NCI-H82 (cell line): Measurements from ENCODE around the gene EDA.
"Not testable (repeated sequence)": the region's sequence is repeated elsewhere in the genome, so short reads cannot be mapped to it uniquely, and the experiment has no call there.

Experiments
- DNase-seq: peaks from one replicate; lab custom pipeline; 2025; lab: John Stamatoyannopoulos, UW

Gene EDA

DNA sequence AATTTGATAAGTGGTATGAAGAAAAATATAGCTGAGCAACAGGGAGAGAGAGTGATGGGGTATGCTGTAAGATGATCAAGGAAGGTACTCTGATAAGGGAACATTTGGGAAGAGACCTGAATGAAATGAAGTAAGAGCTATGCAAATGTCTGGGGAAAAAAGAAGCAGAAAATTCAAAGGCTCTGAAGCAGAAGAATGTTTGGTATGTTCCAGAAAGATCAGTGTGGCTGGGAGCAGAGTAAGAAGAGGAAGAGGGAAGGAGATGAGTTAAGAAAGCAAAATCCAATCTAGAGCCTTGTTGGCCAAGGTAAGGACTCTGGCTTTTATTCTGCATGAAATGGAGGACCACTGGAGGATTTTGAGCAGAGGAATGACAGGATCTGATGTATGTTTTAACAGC lies 343.8 kb downstream of the EDA start:
- no peak for DNase-seq

DNA sequence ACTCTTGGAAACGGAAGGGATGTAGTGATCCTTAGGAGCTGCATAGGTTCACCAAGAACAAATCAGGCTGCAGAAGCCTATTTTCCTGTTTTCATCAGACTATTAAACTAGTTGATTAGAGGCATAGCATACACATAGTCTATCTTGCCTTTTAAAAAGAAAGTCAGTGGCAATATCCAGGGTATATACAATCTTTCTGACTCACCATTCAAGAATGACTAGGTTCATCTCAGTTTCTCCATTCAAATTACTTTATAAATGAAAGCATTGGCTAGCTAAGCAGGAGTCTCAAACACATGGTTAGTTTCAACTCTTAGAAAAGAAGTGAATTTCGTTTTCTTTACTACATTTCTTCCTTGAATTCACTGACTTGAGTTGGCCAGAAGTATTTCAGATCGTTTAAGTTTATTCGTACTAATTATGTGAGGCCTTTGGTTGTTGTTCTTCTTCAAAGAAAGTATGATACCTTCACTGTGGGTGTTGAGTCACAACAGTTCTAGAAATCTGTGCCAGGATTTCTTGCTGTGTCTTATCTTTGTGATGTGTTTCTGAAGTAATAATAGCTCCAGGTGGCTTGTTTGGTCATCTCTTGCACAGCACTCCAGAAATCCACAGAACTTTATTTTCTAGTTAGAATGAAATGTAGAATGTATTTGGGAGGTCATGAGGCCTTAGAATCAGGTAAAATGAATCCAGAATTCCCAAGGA lies 345.6 kb downstream of the EDA start:
- DNase-seq: no peak

DNA sequence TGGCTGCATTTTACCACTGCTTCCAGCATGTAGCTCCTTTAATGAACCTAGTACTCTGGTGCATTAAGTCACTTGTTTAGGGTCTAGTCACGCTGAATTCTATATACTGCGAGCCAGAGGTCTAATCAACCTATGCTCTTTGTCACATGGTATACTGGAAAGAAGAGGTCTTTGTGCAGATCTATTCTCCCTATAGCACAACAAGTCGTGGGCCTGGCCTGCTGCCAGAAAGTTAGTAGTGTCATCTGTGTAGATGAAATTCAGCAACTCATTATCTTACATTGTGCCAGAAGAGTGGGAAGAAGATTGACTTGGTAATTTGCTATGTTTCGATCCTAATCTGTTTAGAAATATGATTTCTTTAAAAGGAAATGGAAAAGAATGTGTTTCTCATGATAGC lies 353.0 kb downstream of the EDA start:
- DNase-seq: peak; percentile 84

DNA sequence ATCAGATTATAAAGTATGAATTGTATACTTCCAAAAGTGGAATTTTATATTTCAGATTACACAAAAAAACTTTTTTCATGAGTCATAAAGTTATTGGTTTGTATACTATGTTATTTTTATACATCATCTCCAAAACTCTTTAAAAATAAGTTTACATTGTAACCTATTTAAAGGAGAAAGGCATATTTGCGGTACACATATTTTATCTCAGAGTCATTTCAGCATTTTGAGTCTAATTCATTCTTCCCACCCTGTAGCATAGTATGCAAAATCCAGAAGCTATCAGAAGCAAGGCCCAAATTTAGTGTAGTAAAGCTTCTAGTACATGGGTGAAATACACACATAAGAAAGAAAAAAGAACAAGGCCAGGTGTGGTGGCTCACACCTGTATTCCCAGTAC lies 353.5 kb downstream of the EDA start:
- no peak for DNase-seq

DNA sequence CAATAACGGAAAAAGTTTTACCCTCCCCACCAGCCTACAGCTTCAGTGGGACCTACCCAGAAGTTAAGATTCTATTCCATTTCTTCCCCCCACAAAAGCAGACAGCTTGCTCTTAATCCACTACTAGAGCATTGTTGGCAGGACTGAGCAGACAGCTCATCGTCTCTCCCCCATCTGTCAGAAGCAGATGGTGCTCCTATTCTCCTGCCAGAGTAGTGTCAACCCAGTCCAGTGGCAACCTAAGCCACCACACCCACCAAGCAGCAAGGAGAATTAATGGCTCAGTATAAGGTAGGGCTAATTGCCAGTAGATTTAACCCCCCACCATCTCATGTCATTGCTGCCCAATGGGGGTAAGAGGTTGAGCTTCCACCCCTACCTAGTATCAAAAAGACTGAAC lies 371.8 kb downstream of the EDA start:
- DNase-seq: peak; percentile 99

DNA sequence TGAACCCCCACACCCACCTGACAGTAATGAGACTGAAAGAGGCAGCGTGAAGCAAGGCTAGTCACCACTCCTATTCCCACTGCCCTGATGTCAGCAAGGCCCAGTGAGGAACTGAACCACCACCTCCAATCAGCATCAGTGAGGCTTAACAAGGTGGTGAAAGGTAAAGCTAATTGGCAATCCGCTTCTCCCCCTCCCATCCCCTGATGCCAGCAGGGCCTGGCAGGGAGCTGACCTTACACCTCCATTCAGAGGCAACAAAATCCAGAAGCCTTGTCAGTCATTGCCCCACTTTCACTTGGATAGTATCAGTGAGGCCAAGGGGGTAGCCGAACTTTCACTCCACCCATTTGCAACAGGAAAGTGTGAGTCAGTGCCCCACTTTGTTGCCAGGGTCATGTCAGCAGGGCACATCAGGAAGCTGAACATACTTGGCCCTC lies 373.1 kb downstream of the EDA start:
- DNase-seq: peak; percentile 31

DNA sequence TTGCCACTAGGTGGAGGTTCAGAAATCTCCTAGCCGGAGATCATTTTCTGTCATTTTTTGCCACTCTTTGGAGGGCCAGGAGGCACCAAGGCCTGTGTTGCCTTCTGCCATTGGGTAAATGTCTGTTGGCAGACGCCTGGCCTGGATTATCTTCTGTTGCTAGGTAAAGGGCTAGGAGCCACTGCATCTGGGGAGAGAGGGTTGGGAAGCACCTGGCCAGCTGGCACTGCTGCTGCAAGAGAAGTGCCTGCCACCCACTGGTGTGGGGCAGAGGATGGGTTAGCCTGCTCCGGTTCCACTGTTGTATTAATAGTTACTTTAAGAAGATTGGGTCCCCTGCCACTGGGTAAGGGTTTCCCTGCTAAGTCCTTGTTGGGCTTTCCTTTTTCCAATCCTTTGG lies 375.8 kb downstream of the EDA start:
- DNase-seq: peak; percentile 58

DNA sequence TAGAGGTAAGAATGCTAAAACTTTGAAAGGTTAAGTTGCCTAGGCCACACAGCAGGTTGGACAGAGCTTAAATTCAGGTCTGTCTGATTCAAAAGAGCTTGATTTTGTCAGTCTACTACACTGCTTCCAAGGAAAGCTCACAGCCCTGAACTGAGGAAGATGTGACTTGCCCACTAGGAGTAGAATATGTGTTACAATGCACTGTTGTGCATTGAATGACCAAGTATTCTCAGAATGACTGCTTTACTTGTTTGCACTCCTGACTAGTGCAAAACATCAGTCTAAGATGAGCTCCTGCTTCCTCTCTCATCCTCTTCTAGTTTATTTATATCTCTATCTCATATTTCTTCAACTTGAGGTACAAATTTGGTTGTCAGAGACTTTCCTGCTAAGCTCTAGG lies 377.6 kb downstream of the EDA start:
- no peak for DNase-seq

DNA sequence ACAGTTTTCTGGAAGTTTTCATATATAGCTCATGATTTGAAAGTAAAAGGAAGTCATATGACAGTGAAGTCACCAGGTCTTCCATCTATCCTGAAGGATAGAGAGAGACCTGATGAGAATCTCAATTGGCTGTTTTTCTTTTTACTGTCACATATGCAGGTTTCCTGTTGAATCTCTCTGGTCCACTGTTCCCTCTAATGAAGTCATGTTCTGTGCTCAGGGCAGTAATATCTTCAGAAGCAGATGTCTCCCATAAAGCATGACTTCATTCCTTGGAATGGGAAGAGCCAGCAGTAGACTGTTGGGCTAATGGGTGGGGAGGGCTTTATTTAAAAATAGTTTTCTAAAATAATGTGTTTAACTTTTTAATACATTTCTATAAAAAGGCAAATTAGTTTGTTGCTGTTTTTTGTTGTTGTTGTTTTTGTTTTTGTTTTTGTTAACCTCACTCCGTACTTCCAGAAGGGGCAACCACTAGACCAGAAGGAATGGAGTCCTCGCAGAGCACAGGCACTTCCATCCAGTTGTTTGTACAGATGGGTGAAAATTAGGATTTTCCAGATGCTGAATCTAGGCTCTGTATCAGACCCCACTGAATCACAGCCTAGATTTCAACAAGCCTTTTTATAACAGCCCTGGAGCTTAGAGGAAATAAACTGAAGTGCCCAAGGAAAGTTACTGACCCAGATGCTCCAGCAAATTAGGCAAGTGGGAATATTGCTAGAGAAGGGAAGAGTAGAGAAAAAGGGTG lies 379.6 kb downstream of the EDA start:
- DNase-seq: no peak

DNA sequence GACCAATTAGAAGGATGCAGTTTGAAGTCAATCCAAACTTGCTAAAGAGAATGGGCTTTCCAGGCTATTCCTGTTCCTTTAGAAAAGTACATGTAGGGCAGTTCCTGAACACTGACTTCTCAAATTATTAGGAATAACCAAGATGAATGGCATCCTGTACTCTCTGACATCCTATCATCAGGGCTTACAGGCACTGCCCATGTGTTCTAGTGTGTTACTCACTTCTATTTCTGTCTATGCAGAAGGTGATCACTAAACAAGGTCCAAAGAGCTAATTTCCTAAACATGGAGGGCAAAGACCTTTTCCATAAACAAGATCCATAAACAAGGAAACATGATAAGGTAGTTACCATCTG lies 380.2 kb downstream of the EDA start:
- DNase-seq: no peak

DNA sequence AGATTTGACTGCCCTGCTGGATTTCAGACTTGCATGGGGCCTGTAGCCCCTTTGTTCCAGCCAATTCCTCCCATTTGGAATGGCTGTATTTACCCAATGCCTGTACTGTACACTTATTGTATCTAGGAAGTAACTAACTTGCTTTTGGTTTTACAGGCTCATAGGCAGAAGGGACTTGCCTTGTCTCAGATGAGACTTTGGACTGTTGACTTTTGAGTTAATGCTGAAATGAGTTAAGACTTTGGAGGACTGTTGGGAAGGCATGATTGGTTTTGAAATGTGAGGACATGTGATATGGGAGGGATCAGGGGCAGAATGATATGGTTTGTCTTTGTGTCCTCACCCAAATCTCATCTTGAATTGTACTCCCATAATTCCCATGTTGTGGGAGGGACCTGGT lies 382.4 kb downstream of the EDA start:
- not testable (repeated sequence) for DNase-seq

DNA sequence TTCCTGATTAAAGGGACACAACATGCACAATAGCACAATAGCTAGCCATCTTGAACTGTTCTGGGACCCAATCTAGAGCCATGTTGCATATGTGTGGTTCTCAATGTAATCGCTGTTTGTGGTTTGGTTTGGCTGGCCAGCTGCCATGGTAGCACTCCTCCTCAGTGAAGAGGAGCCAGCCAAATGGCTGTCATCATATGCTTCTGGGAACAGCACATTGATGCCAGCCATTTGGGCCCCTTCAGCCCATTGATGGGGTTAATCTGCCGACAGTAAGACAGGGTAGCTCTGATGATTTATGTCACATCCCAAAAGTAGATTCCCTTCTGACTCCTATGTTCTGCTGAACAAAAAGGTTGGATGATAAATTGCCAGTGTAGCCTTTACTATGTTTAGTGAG lies 385.4 kb downstream of the EDA start:
- peak; percentile 21 for DNase-seq

DNA sequence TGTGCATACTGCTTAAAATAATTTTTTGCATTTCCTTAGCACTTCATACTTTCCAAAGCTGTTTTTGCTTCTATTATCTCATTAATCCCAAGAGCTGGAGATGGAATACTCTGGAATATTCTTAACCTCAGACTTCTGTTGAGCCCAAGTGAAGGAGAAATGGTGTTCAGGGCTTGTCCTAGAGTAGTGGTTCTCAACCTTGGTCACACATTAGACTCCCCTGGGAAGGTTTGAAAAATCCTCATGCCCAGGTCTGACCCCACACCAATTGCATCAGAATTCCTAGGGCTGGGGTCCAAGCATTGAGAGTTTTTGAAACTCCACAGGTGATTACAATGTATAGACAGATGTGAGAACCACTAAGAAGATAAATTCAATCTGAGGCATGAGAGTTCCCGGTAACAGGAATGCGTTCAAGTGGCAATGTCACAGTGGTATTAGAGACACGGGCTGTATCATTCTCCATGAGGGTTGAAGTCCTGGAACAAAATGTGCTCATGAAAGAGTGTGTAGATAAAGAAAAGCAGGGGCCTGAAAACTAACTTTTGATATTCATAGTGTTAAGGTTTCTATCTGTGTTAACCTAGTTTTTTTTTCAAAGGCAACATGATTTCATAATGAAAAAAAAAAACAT lies 385.9 kb downstream of the EDA start:
- DNase-seq: peak; percentile 27

DNA sequence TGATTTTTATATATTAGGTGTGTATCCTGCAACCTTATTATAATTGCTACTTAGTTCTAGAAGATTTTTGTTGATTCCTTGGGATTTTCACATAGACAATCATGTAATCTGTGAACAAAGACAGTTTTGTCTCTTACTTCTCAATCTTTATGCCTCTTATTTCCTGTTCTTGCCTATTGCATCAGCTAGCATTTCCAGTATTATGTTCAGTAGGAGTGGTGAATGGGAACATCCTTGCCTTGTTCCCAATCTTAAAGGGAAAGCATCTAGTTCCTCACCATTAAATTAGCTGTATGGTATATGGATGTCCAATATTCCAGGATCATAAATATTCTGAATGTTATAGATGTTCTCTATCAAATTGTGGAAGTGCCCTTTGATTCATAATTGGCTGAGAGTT lies 392.0 kb downstream of the EDA start:
- DNase-seq: no peak

DNA sequence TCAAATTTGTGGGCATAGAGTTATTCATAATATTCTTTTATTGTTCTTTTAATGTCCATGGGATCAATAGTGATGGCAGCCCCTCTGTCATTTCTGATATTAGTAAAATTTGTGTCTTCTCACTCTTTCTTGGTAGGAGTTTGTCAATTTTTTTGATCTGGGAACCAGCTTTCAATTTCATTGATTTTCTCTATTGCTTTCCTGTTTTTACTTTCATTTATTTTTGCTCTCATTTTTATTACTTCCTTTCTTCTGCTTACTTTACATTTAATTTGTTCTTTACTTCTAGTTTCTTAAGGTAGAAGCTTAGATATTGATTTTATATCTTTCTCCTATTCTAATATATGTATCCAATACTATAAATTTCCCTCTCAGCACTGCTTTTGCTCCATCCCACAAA lies 393.1 kb downstream of the EDA start:
- no peak for DNase-seq

DNA sequence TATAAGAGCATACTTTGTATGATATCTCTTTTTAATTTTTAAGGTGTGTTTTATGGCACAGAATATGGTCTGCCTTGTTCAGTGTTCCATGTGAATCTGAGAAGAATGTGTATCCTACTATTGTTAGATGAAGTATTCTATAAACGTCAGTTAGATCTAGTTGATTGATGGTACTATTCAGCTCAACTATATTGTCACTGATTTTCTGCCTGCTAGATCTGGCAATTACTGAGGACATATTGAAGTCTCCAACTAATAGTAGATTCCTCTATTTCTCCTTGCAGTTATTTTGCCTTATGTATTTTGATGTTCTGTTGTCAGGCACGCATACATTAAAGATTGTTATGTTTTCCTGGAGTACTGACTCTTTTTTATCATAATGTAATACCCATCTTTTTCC lies 394.1 kb downstream of the EDA start:
- no peak for DNase-seq

DNA sequence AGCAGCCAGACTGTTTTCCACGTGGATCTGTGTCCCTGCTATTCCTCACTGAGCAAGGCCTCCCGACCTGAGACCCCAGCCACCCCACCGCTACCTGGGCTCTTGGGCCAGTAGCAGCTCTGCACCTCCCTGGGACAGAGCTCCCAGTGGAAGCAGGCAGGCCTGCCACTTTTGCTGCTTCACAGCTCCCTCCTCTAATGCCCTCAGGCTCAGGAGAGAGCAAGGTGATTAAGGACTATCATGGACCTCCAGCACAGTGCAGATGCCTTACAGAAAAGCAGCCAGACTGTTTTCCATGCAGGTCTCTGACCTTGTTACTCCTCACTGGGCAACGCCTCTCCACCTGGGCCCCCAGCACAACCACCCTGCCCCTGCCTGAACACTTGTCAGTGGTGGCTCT lies 396.8 kb downstream of the EDA start:
- peak; percentile 59 for DNase-seq

DNA sequence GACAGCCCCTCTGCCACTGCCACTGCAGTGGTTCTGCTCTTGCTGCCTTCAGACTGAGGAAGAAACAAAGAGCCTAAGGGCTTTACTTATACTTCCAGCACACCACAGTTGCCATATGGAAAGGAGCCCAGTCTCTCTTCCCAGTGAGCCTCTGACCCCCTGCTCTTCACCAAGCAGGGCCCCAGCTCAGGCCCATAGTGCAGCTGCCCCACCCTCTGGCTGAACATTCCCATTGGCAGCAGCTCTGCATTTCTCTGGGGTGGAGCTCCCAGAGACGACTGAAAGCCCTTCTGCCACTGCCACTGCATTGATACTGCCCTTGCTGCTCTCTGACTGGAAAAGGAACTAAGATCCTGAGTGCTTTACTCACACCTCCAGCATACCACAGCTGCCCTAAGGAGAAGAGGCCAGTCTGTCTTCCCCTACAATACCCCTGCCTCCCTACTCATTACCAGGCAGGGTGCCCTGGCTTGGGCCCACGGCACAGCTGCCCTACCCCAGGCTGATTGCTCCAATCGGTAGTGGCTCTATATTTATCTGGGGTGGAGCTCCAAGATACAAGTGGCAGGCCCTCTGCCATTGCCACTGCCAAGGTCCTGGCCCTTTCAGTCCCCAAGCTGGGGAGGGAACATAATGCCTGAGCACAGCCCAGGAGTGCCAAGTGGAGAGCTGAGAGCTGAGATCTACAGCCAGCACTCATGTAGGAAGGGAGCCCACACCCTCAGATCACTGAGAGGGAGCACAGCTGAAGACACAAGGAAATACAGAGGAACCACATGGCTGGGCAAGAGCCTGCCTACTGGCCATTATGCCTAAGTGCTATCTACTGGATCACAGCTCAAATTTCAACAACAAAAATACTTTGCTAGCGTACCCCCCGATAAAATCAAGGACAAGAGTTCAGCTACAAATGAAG lies 397.8 kb downstream of the EDA start:
- peak; percentile 68 for DNase-seq

DNA sequence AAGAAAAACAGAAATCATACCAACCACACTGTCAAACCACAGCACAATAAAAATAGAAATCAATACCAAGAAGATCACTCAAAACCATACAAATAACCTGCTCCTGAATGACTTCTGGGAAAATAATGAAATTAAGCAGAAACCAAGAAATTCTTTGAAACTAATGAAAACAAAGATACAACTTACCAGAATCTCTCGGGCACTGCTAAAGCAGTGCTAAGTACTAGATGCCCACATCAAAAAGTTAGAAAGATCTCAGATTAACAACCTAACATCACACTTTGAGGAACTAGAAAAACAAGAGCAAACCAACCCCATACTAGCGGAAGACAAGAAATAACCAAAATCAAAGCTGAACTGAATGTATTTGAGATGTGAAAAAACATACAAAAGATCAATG lies 400.6 kb downstream of the EDA start:
- DNase-seq: no peak

DNA sequence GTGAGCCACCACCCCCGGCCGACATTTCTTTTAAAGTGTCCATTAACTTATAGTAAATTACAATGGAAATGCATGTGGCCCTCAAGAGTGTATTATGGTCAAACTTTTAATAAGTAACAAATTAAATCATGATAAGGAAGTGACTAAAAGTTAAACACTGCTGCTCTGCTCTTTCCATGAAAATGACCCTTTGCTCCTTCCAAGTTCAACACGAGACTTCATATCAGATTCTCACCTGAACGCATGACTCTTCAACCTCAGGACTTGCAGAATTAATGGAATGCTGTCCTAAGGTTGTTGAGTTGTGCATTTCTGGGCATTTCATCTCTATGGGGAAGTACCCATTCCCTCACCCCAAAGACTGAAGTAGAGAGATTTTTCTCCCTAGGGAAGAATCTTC lies 406.7 kb downstream of the EDA start:
- DNase-seq: no peak

DNA sequence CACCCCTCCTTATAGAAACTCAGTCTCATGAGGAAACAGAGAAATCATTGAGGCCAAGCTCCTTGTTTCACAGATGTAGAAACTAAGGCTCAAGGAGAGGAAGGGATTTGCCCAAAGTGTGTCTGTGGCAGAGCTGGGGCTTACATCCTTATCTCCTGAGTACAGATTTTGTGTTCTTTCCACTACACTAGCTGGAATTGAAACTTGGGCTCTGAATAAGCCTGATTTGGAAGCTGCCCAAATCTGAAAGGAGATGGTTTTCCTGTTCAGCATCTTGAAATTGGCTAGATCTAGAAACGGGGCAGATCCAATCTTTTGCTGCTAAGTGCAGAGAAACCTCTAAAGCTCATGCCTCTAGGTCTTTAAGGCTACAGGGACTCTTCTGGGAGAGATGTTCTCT lies 409.6 kb downstream of the EDA start:
- DNase-seq: no peak

DNA sequence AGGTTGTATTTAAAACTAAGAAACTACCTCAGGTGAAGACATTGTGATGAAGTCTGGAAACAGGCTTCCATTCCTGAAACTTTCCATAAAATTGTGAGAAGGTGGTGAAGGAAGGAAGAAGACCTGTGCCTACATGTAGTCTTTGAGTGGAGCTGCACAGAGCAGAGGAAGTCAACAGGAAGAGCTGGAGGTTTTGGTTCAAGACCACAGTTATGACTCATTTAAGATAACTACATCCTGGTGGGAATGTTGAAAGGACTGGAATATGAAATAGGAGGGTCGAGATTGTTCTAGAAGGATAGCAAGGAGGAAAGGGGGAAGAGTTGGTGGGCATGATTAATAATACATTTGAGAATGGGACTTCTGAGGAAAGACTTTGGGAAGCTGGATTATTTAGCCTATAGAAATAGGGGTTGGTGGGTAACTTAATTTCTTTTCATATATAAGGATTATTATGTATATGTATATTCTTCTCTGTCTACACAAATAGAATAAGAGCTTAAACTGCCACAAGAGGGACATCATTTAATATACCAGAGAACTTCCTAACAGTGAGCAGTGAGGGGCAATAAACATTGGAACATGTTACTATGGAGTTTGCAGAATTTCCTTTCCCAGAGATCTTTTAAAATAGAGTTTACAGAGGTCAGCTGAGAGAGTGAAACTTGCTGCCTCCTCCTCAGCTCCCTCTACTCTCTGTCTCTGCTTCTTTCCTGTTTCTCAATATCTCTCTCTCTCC lies 410.4 kb downstream of the EDA start:
- DNase-seq: no peak
